ENCODE measurements around the gene PVALB. TPM values are rescaled to one million over a fixed set of nuclear protein-coding genes. Genes with fewer than 3 reads are reported as not detected.
A peak's percentile ranks its signal among the peaks of the same experiment; 100 is the strongest.

PVALB gene
- total and polyA plus RNA-seq, 9 of the 15 experiments (the other 6 are each of a cell fraction or from before 2014, with no cell fraction given), result not detected

DNA sequence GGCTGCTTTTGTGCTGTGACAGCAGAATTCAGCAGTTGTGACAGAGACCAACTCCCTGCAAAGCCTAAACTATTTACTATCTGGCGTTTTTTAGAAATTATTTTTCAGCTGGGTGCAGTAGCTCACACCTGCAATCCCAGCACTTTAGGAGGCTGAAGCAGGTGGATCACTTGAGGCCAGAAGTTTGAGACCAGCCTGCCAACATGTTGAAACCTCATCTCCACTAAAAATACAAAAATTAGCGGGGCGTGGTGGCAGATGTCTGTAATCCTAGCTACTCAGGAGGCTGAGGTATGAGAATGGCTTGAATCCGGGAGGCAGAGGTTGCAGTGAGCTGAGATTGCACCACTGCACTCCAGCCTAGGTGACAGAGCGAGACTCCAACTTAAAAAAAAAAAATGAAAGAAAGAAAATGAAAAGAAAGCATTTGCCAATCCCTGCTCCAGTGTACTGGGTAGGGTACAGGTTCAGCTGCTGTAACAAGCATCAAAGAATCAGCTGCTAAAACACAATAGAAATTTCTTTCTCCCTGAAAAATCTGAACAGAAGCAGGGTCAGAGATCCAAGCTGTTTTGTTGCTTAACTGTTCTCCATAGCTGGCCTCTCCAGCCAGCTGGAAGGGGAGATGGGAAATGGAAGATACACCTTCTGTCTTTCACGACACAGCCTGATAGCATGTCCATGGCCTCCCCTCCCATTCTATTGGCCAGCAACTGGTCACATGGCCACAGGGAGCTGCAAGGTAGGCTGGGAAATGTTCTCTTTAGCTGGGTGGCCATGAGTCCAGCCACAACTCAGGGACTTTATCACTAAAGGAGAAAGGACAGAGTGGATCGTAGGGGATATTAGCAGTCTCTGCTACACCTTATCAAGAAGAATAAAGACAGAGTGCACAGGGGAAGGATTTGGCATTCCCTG lies 35.5 kb upstream of the PVALB start:
- H3K79me2 ChIP-seq (ENCODE audit: control insufficient read depth, insufficient read depth, low read length), result no peaks in the 10 kb centered on the region
- no peak overlapping the region for H2AFZ ChIP-seq (ENCODE audit: low read depth, low read length)
- H4K20me1 ChIP-seq (replicated peaks; ENCODE audit: control insufficient read depth, insufficient read depth, low read length), result no peaks in the 10 kb centered on the region; the same call in 1 of the 2 replicates
- ATAC-seq (no peak), FAIRE-seq (no peak), DNase-seq (ENCODE audit: extremely low read depth in 1 of 4, low spot score in 3 of 4) (peak in 2 of 4 experiments; percentile 7 to 16)
- H3K4me1 ChIP-seq (replicated peaks in 1 of 2; ENCODE audit: control insufficient read depth in 2 of 2, insufficient read depth in 2 of 2, low read length in 2 of 2), result peaks cover 0 to 6% of the 10 kb centered on the region in 2 experiments; a peak in 3 of 5 replicates
- intact Hi-C loops (cut with micrococcal nuclease), result loop anchor here (2.0 kb wide), 1 partner anchor 70 kb away; no protein-coding TSS in a partner anchor
- no peak overlapping the region for H3K4me3 ChIP-seq
- no peak overlapping the region for H3K27ac ChIP-seq (ENCODE audit: extremely low read depth, low read depth, low read length)
- no peak overlapping the region for H3K9ac ChIP-seq (ENCODE audit: insufficient read depth in 1 of 2, low read depth in 2 of 2, low read length in 2 of 2)
- CTCF ChIA-PET (ENCODE audit: low intra/inter-chr PET ratio), result interaction anchor here (0.6 kb wide), 1 partner anchor 96 kb away, joined by 3 read pairs; no protein-coding TSS in a partner anchor
- peaks cover 0 to 29% of the 10 kb centered on the region in 2 experiments; a peak in 2 of 5 replicates for H3K27me3 ChIP-seq (ENCODE audit: control insufficient read depth in 2 of 2, insufficient read depth in 2 of 2, low read length in 2 of 2)
- no peaks in the 10 kb centered on the region for H3K9me3 ChIP-seq (replicated peaks; ENCODE audit: control insufficient read depth, insufficient read depth, low read depth, low read length)
- H3K9me1 ChIP-seq (ENCODE audit: control insufficient read depth, insufficient read depth, low read length), result no peaks in the 10 kb centered on the region
- no peak overlapping the region for H3K4me2 ChIP-seq (ENCODE audit: insufficient read depth, low read length)
- no TSS peak for BruUV-seq (replicated peaks)
- 12% methylated on average over 6 of the region's 7 CpGs for WGBS (ENCODE audit: insufficient coverage, low coverage, missing lambda C conversion rate)
- POLR2A ChIA-PET, result interaction anchor here (0.6 to 0.7 kb wide), 3 partner anchors 23 to 302 kb away, joined by 3 to 5 read pairs (median 4); no protein-coding TSS in a partner anchor
- H3K36me3 ChIP-seq (ENCODE audit: control insufficient read depth, insufficient read depth, low read length), result no peaks in the 10 kb centered on the region
- in situ Hi-C loops (cut with MboI), result no loop called here
- TF ChIP-seq HNRNPK (IDR thresholded peaks at IDR 0.05; ENCODE audit: low read depth, low read length, poor library complexity, severe bottlenecking) (no peak), POLR2AphosphoS5 (IDR thresholded peaks at IDR 0.05; ENCODE audit: control insufficient read depth, insufficient read depth, low read depth, low read length) (no peak), NFYB (IDR thresholded peaks at IDR 0.05; ENCODE audit: extremely low read depth, insufficient read length) (peak; percentile 72), NONO (IDR thresholded peaks at IDR 0.05; ENCODE audit: low read depth in 2 of 2, low read length in 1 of 2) (no peak), SMARCE1 (IDR thresholded peaks at IDR 0.05) (no peak), CHCHD3 (CRISPR knock-in tag; IDR thresholded peaks at IDR 0.05) (no peak), ZSCAN29 (IDR thresholded peaks at IDR 0.05) (no peak), SAFB (IDR thresholded peaks at IDR 0.05; ENCODE audit: borderline replicate concordance, low read depth, low read length) (no peak), ZNF79 (CRISPR knock-in tag; IDR thresholded peaks at IDR 0.05; ENCODE audit: low read depth) (no peak), ZBTB17 (CRISPR knock-in tag; IDR thresholded peaks at IDR 0.05) (no peak)
- TF ChIP-seq, protein P1, sequence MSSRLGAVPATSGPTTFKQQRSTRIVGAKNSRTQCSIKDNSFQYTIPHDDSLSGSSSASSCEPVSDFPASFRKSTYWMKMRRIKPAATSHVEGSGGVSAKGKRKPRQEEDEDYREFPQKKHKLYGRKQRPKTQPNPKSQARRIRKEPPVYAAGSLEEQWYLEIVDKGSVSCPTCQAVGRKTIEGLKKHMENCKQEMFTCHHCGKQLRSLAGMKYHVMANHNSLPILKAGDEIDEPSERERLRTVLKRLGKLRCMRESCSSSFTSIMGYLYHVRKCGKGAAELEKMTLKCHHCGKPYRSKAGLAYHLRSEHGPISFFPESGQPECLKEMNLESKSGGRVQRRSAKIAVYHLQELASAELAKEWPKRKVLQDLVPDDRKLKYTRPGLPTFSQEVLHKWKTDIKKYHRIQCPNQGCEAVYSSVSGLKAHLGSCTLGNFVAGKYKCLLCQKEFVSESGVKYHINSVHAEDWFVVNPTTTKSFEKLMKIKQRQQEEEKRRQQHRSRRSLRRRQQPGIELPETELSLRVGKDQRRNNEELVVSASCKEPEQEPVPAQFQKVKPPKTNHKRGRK (tag; IDR thresholded peaks at IDR 0.05), result no peak

All from K562 (cell line).